Endothelial cell of umbilical vein (primary cell): ENCODE results near the gene MOB3C. TPM values are rescaled to one million over a fixed set of nuclear protein-coding genes. Genes with fewer than 3 reads are reported as not detected.

Source experiments
- BruUV-seq: library from RNA; stranded (reverse); fragments of 400-500 nt; replicated peaks from 2 replicates; lab custom pipeline; 2021; lab: Mats Ljungman, UMichigan
- CTCF ChIA-PET: fragments of 300-600, 350-600 bp; sonication (Branson Sonifier 250); formaldehyde crosslinking; loops from one replicate; lab custom pipeline; 2021; ENCODE audit warnings: antibody characterized with exemption, inconsistent platforms; lab: Charles Lee
- POLR2A ChIA-PET: fragments of 300-600, 350-600 bp; sonication (Branson Sonifier 250); formaldehyde crosslinking; loops from one replicate; lab custom pipeline; 2021; ENCODE audit warnings: antibody characterized with exemption, inconsistent platforms; lab: Charles Lee
- DNase-seq: peaks from one replicate; pipeline ENCODE4 v3.0.0-alpha.2; 2011; ENCODE audit warnings: low read depth, low spot score
- FAIRE-seq: peaks from 2 replicates; lab custom pipeline; 2011; peaks lifted over from hg19 to GRCh38; lab: Jason Lieb, UNC
- H2AFZ ChIP-seq: 2 replicates; pipeline ENCODE4 v1.6.0; 2012; ENCODE audit warnings: low read depth, low read length, control low read depth, inconsistent platforms
- H3K27ac ChIP-seq: 2 replicates; pipeline ENCODE4 v1.5.1; 2011; ENCODE audit warnings: low read depth, mild to moderate bottlenecking, control low read depth, low read length, moderate library complexity; ENCODE audit not compliant: insufficient read depth
- H3K27me3 ChIP-seq, 2 experiments: 2 replicates each; pipeline versions ENCODE4 v1.6.0 to v1.6.1; 2011; ENCODE audit warnings: low read length in 2 of 2, mixed read lengths in 1 of 2; ENCODE audit not compliant: control insufficient read depth in 2 of 2, insufficient read depth in 2 of 2
- H3K36me3 ChIP-seq, 2 experiments: 2 replicates in 1 of 2; 3 replicates in 1 of 2; pipeline ENCODE4 v1.5.1; 2011; ENCODE audit warnings: low read length in 2 of 2, mild to moderate bottlenecking in 1 of 2, moderate library complexity in 1 of 2; ENCODE audit not compliant: control insufficient read depth in 2 of 2, insufficient read depth in 2 of 2; ENCODE audit errors: extremely low read depth in 1 of 2
- H3K4me1 ChIP-seq: 3 replicates; pipeline ENCODE4 v1.5.1; 2011; ENCODE audit warnings: mild to moderate bottlenecking, low read length; ENCODE audit not compliant: control insufficient read depth, insufficient read depth; ENCODE audit errors: extremely low read depth
- H3K4me2 ChIP-seq: 2 replicates; pipeline ENCODE4 v1.6.1; 2011; ENCODE audit warnings: low read length, control low read depth, mixed read lengths; ENCODE audit not compliant: insufficient read depth
- H3K4me3 ChIP-seq, 3 experiments: fragments of 200-600 bp in 1 of 3; sonication (generic), shearing (Covaris generic) in 1 of 3; replicated peaks in 1 of 3; 2 replicates each; pipeline ENCODE4 v1.5.1; 2011 to 2016; ENCODE audit warnings: control low read depth in 3 of 3, low read length in 3 of 3, mild to moderate bottlenecking in 2 of 3, inconsistent platforms in 1 of 3, low read depth in 1 of 3, moderate library complexity in 1 of 3; ENCODE audit not compliant: insufficient read depth in 1 of 3
- H3K79me2 ChIP-seq: 2 replicates; pipeline ENCODE4 v1.6.0; 2012; ENCODE audit warnings: low read length, inconsistent platforms; ENCODE audit not compliant: control insufficient read depth, insufficient read depth
- H3K9ac ChIP-seq: replicated peaks from 2 replicates; pipeline ENCODE3; 2011; ENCODE audit warnings: low read length, control low read depth; ENCODE audit not compliant: insufficient read depth; ENCODE audit errors: extremely low read depth
- H3K9me1 ChIP-seq: replicated peaks from 3 replicates; pipeline ENCODE4 v1.6.0; 2011; ENCODE audit warnings: mild to moderate bottlenecking, low read length; ENCODE audit not compliant: control insufficient read depth, insufficient read depth; ENCODE audit errors: extremely low read depth
- H3K9me3 ChIP-seq: replicated peaks from 2 replicates; pipeline ENCODE4 v1.5.1; 2012; ENCODE audit warnings: low read length, inconsistent platforms; ENCODE audit not compliant: control insufficient read depth, insufficient read depth
- H4K20me1 ChIP-seq: replicated peaks from 2 replicates; pipeline ENCODE3; 2011; ENCODE audit warnings: mild to moderate bottlenecking, low read length; ENCODE audit not compliant: control insufficient read depth, insufficient read depth; ENCODE audit errors: extremely low read depth
- CTCF ChIP-seq, 2 donors: IDR thresholded peaks; 1 replicate in 1 of 2; 2 replicates in 1 of 2; pipeline ENCODE4 v1.5.1; 2011; ENCODE audit warnings: low read length in 2 of 2, mild to moderate bottlenecking in 2 of 2, moderate library complexity in 2 of 2, control low read depth in 1 of 2, inconsistent platforms in 1 of 2, low read depth in 1 of 2; ENCODE audit not compliant: insufficient read depth in 1 of 2; ENCODE audit errors: extremely low read depth in 1 of 2
- EZH2 ChIP-seq: IDR thresholded peaks from 2 replicates; pipeline ENCODE4 v1.6.1; 2012; ENCODE audit warnings: borderline replicate concordance, low read depth, mild to moderate bottlenecking, moderate library complexity, low read length, inconsistent platforms; ENCODE audit not compliant: severe bottlenecking
- FOS ChIP-seq: IDR thresholded peaks from 2 replicates; pipeline ENCODE4 v1.6.1; 2011; ENCODE audit warnings: mild to moderate bottlenecking, low read length, moderate library complexity, borderline replicate concordance; ENCODE audit not compliant: insufficient read depth
- GATA2 ChIP-seq: IDR thresholded peaks from 2 replicates; pipeline ENCODE4 v1.7.0; 2011; ENCODE audit warnings: low read depth, mild to moderate bottlenecking, moderate library complexity, mixed read lengths, low read length; ENCODE audit not compliant: insufficient read length, insufficient read depth
- JUN ChIP-seq: IDR thresholded peaks from 2 replicates; pipeline ENCODE4 v1.6.1; 2011; ENCODE audit warnings: borderline replicate concordance, low read depth; ENCODE audit not compliant: insufficient read length, insufficient read depth
- MAX ChIP-seq: IDR thresholded peaks from 2 replicates; pipeline ENCODE4 v1.6.1; 2011; ENCODE audit not compliant: insufficient read depth, insufficient read length
- MYC ChIP-seq: IDR thresholded peaks from one replicate; pipeline ENCODE4 v1.6.1; 2011; ENCODE audit warnings: mild to moderate bottlenecking, low read depth, low read length
- POLR2A ChIP-seq: IDR thresholded peaks from 2 replicates; pipeline ENCODE4 v1.6.1; 2012; ENCODE audit warnings: low read depth, mild to moderate bottlenecking, control low read depth, low read length
- POLR2AphosphoS5 ChIP-seq: IDR thresholded peaks from 2 replicates; pipeline ENCODE4 v1.6.1; 2012; ENCODE audit warnings: low read depth, mild to moderate bottlenecking, control low read depth, low read length, moderate library complexity; ENCODE audit not compliant: insufficient read depth
- dilution Hi-C: fragments of 300-500 bp; cut with MboI; formaldehyde crosslinking; loops from one replicate; pipeline ENCODE4 v1.15.0; 2019; ENCODE audit warnings: low sequenced_read_pairs; ENCODE audit not compliant: extremely low pct_ligation_motif_present
- intact Hi-C: fragments of 100-400 bp; cut with micrococcal nuclease; formaldehyde crosslinking; loops from one replicate; pipeline ENCODE4 v1.10.0; 2022
- polyA plus RNA-seq, 4 experiments: library from polyadenylated mRNA; depleted of rRNA in 3 of 4; stranded (reverse) in 3 of 4; unstranded in 1 of 4; fragments of >200 nt; gene quantifications; 2 replicates each; pipeline versions ENCODE4 v1.2.1 to v1.2.3, GENCODE V29; 2011 to 2012; ENCODE audit warnings: missing spikeins in 1 of 4
- total RNA-seq: library from RNA; stranded (reverse); gene quantifications from 2 replicates; pipeline ENCODE4 v1.2.3, GENCODE V29; 2021

Gene MOB3C
- total and polyA plus RNA-seq, 2 donors (not counting 3 experiments of a cell fraction or from before 2014, with no cell fraction given): 6.1 to 8.4 TPM

- H3K9me3 ChIP-seq: no peaks in the 10 kb centered on the region
- no peaks in the 10 kb centered on the region for H3K79me2 ChIP-seq
- intact Hi-C loops: no loop called here
- BruUV-seq: TSS peak; percentile 1
- FAIRE-seq (no peak), DNase-seq (no peak)
- no peak overlapping the region for H3K9ac ChIP-seq
- no peak overlapping the region for H3K27ac ChIP-seq
- ChIA-PET CTCF (interaction anchor here (0.7 to 2.0 kb wide), 2 partner anchors 11 to 15 kb away, joined by 3 to 6 read pairs; partner anchors contain the start of gene MOB3C), POLR2A (no interaction called here)
- no peaks in the 10 kb centered on the region for H3K36me3 ChIP-seq
- H3K4me3 ChIP-seq: no peak overlapping the region
- no peak overlapping the region for H2AFZ ChIP-seq
- H3K4me2 ChIP-seq: no peak overlapping the region
- no peaks in the 10 kb centered on the region for H3K27me3 ChIP-seq
- H3K9me1 ChIP-seq: no peaks in the 10 kb centered on the region
- H3K4me1 ChIP-seq: peaks cover 13% of the 10 kb centered on the region
- TF ChIP-seq EZH2 (no peak), MAX (no peak), CTCF (IDR thresholded peaks at IDR 0.05; ENCODE audit: extremely low read depth in 1 of 2, insufficient read depth in 1 of 2, low read depth in 1 of 2, low read length in 2 of 2) (no peak), POLR2A (no peak), GATA2 (no peak), POLR2AphosphoS5 (no peak), MYC (no peak), JUN (no peak), FOS (no peak)
- H4K20me1 ChIP-seq: no peaks in the 10 kb centered on the region
- dilution Hi-C loops: no loop called here
Measured at GRCh38 chr1:46601257-46602007, 15.2 kb downstream of the MOB3C start.
